SK-N-MC (cell line): Measurements from ENCODE around the gene TBK1.
A peak's percentile ranks its signal among the peaks of the same experiment; 100 is the strongest.

Experiments
- DNase-seq: peaks from one replicate; pipeline ENCODE4 v3.0.0-alpha.2; 2011; ENCODE audit warnings: low read depth, low spot score
- H3K27ac ChIP-seq: fragments of 200-600 bp; sonication (generic); 2 replicates; pipeline ENCODE4 v1.5.1; 2016; ENCODE audit warnings: mixed run types
- H3K36me3 ChIP-seq: fragments of 200-600 bp; sonication (generic); 2 replicates; pipeline ENCODE4 v1.6.1; 2017; ENCODE audit warnings: antibody characterized with exemption, low read length, mixed read lengths; ENCODE audit not compliant: insufficient read depth
- H3K4me3 ChIP-seq: fragments of 200-600 bp; sonication (generic); 2 replicates; pipeline ENCODE4 v1.5.1; 2016
- H3K9ac ChIP-seq: fragments of 200-600 bp; sonication (generic); 2 replicates; pipeline ENCODE4 v1.8.0; 2017; ENCODE audit warnings: mixed run types, mixed read lengths; ENCODE audit not compliant: insufficient read length
- H3K9me3 ChIP-seq: fragments of 200-600 bp; sonication (generic); 2 replicates; pipeline ENCODE4 v1.6.1; 2017; ENCODE audit warnings: low read depth, mild to moderate bottlenecking, antibody characterized with exemption, low read length, moderate library complexity, mixed read lengths
- EZH2 ChIP-seq: fragments of 200-600 bp; sonication (generic); IDR thresholded peaks from one replicate; pipeline ENCODE4 v1.6.1; 2017; ENCODE audit warnings: antibody characterized with exemption
- FOXP2 ChIP-seq: optimal IDR thresholded peaks from 2 replicates; pipeline ENCODE3; 2011; ENCODE audit warnings: mild to moderate bottlenecking, moderate library complexity; ENCODE audit not compliant: insufficient read depth; ENCODE audit errors: extremely low read length, control extremely low read depth
- POLR2AphosphoS5 ChIP-seq: IDR thresholded peaks from 2 replicates; pipeline ENCODE4 v1.6.1; 2012; ENCODE audit warnings: mild to moderate bottlenecking, low read depth, low read length, borderline replicate concordance

Gene TBK1

DNA sequence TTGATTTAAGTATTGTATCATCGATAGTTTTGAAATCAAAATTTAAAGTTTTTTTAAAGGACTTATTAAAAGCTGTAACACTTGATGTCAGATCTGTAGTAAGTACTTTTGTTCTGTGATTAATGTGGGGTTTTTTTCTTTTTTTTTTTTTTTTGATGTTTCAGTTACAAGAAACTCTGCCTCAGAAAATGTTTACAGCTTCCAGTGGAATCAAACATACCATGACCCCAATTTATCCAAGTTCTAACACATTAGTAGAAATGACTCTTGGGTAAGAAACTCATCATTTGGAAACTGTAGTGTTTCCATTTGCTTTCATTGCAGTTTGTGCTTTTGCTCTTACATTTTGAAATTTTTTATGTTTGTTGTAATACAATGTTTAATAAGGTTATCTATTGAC is 45.6 kb downstream of the TBK1 start:
- no peak for DNase-seq
- no peak overlapping the region for H3K4me3 ChIP-seq
- no peaks in the 10 kb centered on the region for H3K9me3 ChIP-seq
- no peak overlapping the region for H3K27ac ChIP-seq
- TF ChIP-seq EZH2 (no peak), POLR2AphosphoS5 (no peak), FOXP2 (no peak)
- H3K36me3 ChIP-seq = peaks cover 52% of the 10 kb centered on the region
- no peak overlapping the region for H3K9ac ChIP-seq

DNA sequence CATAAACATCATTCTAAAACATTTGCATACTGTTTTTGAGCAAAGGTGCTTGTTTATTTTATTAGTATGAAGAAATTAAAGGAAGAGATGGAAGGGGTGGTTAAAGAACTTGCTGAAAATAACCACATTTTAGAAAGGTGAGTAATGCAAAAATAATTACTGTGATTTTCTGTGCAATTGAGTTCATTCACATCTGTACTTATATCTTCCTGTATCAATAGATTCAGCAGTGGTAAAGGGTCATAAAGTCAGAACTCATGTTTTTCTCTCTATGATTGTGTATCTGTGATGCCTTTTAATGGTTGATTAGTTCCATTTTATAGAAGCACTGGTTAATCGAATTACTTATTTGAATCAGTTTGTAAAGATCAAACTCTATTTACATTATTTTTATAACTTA is 46.0 kb downstream of the TBK1 start:
- H3K4me3 ChIP-seq = no peak overlapping the region
- DNase-seq = no peak
- no peak overlapping the region for H3K27ac ChIP-seq
- H3K36me3 ChIP-seq = peaks cover 52% of the 10 kb centered on the region
- no peak overlapping the region for H3K9ac ChIP-seq
- H3K9me3 ChIP-seq = no peaks in the 10 kb centered on the region
- TF ChIP-seq EZH2 (no peak), FOXP2 (no peak), POLR2AphosphoS5 (no peak)

DNA sequence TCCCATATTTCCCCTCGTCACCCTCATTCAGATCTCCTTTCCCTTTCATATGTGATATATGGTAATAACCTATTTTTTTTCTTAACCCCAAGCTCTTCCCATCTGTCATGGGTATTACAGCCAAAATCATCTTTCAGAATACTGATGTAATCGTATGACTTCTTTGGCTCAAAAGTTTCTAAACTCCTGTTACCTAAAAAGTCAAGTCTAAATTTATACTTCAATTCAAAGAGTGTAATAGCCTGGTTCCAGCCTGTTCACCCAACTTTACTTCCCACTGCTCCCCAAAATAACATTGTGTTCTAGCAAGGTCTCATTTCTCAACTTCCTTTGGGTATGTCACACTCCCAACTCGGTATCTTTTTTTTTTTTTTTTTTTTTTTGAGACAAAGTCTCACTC is 48.5 kb downstream of the TBK1 start:
- H3K9ac ChIP-seq = no peak overlapping the region
- peaks cover 43% of the 10 kb centered on the region for H3K36me3 ChIP-seq
- H3K4me3 ChIP-seq = no peak overlapping the region
- DNase-seq = no peak
- TF ChIP-seq POLR2AphosphoS5 = no peak
- H3K27ac ChIP-seq = no peak overlapping the region
- H3K9me3 ChIP-seq = no peaks in the 10 kb centered on the region

DNA sequence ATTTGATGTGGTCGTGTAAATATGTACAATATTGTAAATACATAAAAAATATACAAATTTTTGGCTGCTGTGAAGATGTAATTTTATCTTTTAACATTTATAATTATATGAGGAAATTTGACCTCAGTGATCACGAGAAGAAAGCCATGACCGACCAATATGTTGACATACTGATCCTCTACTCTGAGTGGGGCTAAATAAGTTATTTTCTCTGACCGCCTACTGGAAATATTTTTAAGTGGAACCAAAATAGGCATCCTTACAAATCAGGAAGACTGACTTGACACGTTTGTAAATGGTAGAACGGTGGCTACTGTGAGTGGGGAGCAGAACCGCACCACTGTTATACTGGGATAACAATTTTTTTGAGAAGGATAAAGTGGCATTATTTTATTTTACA is 49.6 kb downstream of the TBK1 start:
- Histone ChIP-seq H3K4me3 (no peak overlapping the region), H3K36me3 (peaks cover 36% of the 10 kb centered on the region), H3K9ac (no peak overlapping the region), H3K9me3 (no peaks in the 10 kb centered on the region), H3K27ac (no peak overlapping the region)
- no peak for DNase-seq
- TF ChIP-seq POLR2AphosphoS5 (no peak), FOXP2 (no peak), EZH2 (no peak)

DNA sequence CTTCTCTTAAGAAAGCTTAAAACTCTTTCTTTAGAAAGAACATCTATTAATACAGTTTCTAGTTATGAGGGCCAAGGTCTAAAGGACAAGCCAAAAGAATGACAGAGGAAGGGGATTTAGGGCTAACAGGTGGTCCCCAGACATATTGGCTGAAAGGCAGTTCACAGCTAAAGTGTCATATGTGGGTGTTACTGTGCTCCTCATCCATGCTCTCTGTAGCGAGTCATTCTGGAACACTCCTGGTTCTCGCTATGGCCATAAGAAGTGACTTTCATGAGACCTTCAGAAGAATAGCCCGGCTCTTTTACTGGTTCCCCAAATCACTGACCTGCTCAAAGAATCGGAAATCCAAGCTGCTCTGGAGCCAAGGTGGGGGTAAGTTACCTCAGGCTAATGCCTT is 55.0 kb downstream of the TBK1 start:
- DNase-seq = no peak
- H3K36me3 ChIP-seq = no peaks in the 10 kb centered on the region
- H3K9me3 ChIP-seq = no peaks in the 10 kb centered on the region
- H3K4me3 ChIP-seq = no peak overlapping the region
- no peak overlapping the region for H3K27ac ChIP-seq
- no peak for TF ChIP-seq FOXP2
- TF ChIP-seq POLR2AphosphoS5 = no peak
- no peak for TF ChIP-seq EZH2
- H3K9ac ChIP-seq = no peak overlapping the region

DNA sequence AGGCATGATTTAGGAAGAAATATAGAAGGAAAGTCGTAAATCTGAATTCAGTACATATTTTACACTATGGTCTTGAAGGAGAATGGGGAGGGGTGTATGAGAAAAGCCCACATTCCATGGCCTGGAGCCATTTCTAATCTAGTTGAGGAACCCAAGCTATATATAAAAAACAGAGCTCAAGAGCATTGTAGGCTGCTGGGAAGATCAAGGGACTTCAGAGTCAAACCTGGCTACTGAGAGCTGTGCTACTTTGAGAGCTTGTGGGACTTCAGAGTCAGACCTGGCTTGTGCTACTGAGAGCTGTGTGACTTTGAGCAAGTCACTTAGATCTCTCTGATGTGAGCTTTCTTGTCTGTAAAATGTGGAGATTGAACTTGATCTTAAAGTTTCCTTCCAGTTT is 58.7 kb downstream of the TBK1 start:
- H3K9me3 ChIP-seq = no peaks in the 10 kb centered on the region
- no peak for TF ChIP-seq POLR2AphosphoS5
- no peak for TF ChIP-seq EZH2
- TF ChIP-seq FOXP2 = no peak
- no peaks in the 10 kb centered on the region for H3K36me3 ChIP-seq
- H3K27ac ChIP-seq = peak overlapping the region; percentile 39
- H3K9ac ChIP-seq = no peak overlapping the region
- no peak for DNase-seq
- H3K4me3 ChIP-seq = peak overlapping the region; percentile 46; the same call in 1 of the 2 replicates

DNA sequence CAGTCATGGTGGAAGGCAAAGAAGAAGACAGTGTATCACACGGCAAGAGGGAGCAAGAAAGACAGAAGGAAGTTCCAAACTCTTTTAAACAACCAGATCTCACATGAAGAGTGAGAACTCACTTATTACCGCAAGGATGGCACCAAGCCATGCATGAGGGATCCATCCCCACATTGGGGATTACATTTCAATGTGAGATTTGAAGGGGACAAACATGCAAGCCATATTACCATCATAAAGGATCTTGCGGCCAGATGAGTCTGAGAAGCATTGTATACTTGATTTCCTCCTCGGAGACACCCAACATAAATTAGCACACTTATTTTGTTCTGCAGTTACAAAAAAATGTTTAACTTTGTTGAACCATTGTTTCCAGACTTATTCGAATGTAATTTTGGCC is 66.5 kb downstream of the TBK1 start:
- Histone ChIP-seq H3K36me3 (no peaks in the 10 kb centered on the region), H3K4me3 (no peak overlapping the region), H3K9ac (no peak overlapping the region), H3K27ac (no peak overlapping the region), H3K9me3 (no peaks in the 10 kb centered on the region)
- TF ChIP-seq POLR2AphosphoS5 (no peak), FOXP2 (no peak), EZH2 (no peak)
- no peak for DNase-seq

DNA sequence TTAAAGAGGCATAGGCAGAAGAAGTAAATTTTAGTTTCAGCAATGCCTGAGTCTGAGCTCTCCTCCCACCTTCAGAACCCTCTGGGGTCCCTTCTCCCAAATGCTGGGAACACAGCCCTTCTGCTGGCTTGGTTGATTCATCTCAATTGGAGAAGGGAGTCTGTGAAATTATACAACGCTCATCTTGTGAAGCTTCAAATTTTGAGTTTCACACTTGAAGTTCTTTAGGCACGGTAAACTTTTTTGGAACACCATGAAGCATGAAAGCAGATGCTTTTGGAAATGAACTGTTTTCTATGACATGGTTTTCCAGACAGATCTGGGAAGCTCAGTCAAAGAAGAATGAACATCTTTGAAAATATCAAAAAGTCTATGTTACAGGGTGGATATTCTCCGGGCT is 69.9 kb downstream of the TBK1 start:
- Histone ChIP-seq H3K9ac (peak overlapping the region; percentile 55), H3K27ac (peak overlapping the region; percentile 50), H3K9me3 (no peaks in the 10 kb centered on the region), H3K4me3 (0 out of 2 replicates have a peak overlapping the region, but pooled peaks have one; percentile 33), H3K36me3 (no peaks in the 10 kb centered on the region)
- no peak for DNase-seq
- TF ChIP-seq FOXP2 = no peak
- no peak for TF ChIP-seq POLR2AphosphoS5
- no peak for TF ChIP-seq EZH2

DNA sequence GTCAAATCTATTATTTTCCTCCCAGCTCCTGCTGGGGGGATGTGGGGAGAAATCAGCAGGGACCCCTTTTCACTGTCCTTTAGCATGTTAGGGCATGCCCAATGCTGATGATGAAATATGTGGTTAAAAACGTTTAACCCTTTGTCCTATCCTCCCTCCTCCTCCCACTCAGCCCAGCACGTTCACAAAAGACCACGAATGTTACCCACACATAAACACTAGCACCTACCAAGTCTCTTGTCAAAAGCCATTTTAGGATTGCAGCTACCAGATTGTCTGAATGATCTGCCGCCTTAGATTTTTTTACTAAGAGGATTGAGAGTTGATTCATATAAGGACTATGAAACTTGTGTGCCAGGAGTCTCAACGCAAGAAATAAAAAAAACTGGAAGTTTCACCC is 70.4 kb downstream of the TBK1 start:
- no peak for TF ChIP-seq FOXP2
- no peak for TF ChIP-seq EZH2
- no peak for TF ChIP-seq POLR2AphosphoS5
- H3K9me3 ChIP-seq = no peaks in the 10 kb centered on the region
- H3K27ac ChIP-seq = peak overlapping the region; percentile 50
- H3K4me3 ChIP-seq = 0 out of 2 replicates have a peak overlapping the region, but pooled peaks have one; percentile 33
- H3K9ac ChIP-seq = peak overlapping the region; percentile 55
- H3K36me3 ChIP-seq = no peaks in the 10 kb centered on the region
- no peak for DNase-seq
